Thymus (tissue), 14 donors: ENCODE measurements around the gene ELAPOR1. TPM values are rescaled to one million over a fixed set of nuclear protein-coding genes. Genes with fewer than 3 reads are reported as not detected.

Source experiments
- DNase-seq, 9 donors: peaks; one replicate each; pipeline ENCODE4 v3.0.0-alpha.2; 2013; ENCODE audit warnings: low spot score in 9 of 9, low read depth in 6 of 9, missing footprints in 1 of 9
- H3K27ac ChIP-seq, 2 donors: one replicate each; pipeline ENCODE4 v1.5.1; 2013; ENCODE audit warnings: control low read depth in 1 of 2, low read depth in 1 of 2, low read length in 1 of 2, mild to moderate bottlenecking in 1 of 2, moderate library complexity in 1 of 2
- H3K27me3 ChIP-seq, 2 donors: one replicate each; pipeline ENCODE4 v1.5.1; 2013; ENCODE audit warnings: low read length in 1 of 2; ENCODE audit not compliant: control insufficient read depth in 2 of 2, insufficient read depth in 1 of 2
- H3K36me3 ChIP-seq, 2 donors: one replicate each; pipeline ENCODE4 v1.5.1; 2013; ENCODE audit warnings: low read length in 1 of 2, mild to moderate bottlenecking in 1 of 2, moderate library complexity in 1 of 2; ENCODE audit not compliant: control insufficient read depth in 2 of 2, insufficient read depth in 2 of 2
- H3K4me1 ChIP-seq, 2 donors: one replicate each; pipeline ENCODE4 v1.5.1; 2013; ENCODE audit warnings: low read length in 2 of 2; ENCODE audit not compliant: control insufficient read depth in 2 of 2, insufficient read depth in 2 of 2
- H3K4me3 ChIP-seq, 2 donors: one replicate each; pipeline ENCODE4 v1.5.1; 2013; ENCODE audit warnings: low read length in 2 of 2, control low read depth in 1 of 2, mild to moderate bottlenecking in 1 of 2
- H3K9me3 ChIP-seq, 2 donors: one replicate each; pipeline ENCODE4 v1.5.1; 2013; ENCODE audit warnings: low read length in 1 of 2, mild to moderate bottlenecking in 1 of 2; ENCODE audit not compliant: control insufficient read depth in 2 of 2, insufficient read depth in 1 of 2
- whole genome bisulfite sequencing: extraction: QIAGEN DNeasy Blood & Tissue Kit; methylation state at CpG from one replicate; pipeline ENCODE4 v1.1.7; 2013; 5-methylcytosine and 5-hydroxymethylcytosine counted together
- long read RNA-seq, 10 donors: transcript quantifications; one replicate each; lab custom pipeline, GENCODE V29; 2026
- polyA plus RNA-seq: library from polyadenylated mRNA; stranded (reverse); fragments of 200-250 nt; gene quantifications from one replicate; pipeline ENCODE4 v1.2.3, GENCODE V29; 2013
- total RNA-seq: library from RNA; stranded (reverse); fragments of 120-200 nt; gene quantifications from one replicate; pipeline ENCODE4 v1.2.4, GENCODE V29; 2013
- donor health status: healthy.

Gene ELAPOR1, protein sequence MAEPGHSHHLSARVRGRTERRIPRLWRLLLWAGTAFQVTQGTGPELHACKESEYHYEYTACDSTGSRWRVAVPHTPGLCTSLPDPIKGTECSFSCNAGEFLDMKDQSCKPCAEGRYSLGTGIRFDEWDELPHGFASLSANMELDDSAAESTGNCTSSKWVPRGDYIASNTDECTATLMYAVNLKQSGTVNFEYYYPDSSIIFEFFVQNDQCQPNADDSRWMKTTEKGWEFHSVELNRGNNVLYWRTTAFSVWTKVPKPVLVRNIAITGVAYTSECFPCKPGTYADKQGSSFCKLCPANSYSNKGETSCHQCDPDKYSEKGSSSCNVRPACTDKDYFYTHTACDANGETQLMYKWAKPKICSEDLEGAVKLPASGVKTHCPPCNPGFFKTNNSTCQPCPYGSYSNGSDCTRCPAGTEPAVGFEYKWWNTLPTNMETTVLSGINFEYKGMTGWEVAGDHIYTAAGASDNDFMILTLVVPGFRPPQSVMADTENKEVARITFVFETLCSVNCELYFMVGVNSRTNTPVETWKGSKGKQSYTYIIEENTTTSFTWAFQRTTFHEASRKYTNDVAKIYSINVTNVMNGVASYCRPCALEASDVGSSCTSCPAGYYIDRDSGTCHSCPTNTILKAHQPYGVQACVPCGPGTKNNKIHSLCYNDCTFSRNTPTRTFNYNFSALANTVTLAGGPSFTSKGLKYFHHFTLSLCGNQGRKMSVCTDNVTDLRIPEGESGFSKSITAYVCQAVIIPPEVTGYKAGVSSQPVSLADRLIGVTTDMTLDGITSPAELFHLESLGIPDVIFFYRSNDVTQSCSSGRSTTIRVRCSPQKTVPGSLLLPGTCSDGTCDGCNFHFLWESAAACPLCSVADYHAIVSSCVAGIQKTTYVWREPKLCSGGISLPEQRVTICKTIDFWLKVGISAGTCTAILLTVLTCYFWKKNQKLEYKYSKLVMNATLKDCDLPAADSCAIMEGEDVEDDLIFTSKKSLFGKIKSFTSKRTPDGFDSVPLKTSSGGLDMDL
- total RNA-seq (1.3 TPM), polyA plus RNA-seq (1.2 TPM)
- long read RNA-seq, donor 1, result 0 reads
- long read RNA-seq, donor 2, result 0 reads
- long read RNA-seq, donor 3, result 0 reads
- long read RNA-seq, donor 4, result 0 reads
- long read RNA-seq, donor 5, result 0 reads
- long read RNA-seq, donor 6, result 0 reads
- long read RNA-seq, donor 7, result 0 reads
- long read RNA-seq, donor 8, result 0 reads
- long read RNA-seq, donor 9, result 0 reads
- long read RNA-seq, donor 10, result 0 reads

DNA sequence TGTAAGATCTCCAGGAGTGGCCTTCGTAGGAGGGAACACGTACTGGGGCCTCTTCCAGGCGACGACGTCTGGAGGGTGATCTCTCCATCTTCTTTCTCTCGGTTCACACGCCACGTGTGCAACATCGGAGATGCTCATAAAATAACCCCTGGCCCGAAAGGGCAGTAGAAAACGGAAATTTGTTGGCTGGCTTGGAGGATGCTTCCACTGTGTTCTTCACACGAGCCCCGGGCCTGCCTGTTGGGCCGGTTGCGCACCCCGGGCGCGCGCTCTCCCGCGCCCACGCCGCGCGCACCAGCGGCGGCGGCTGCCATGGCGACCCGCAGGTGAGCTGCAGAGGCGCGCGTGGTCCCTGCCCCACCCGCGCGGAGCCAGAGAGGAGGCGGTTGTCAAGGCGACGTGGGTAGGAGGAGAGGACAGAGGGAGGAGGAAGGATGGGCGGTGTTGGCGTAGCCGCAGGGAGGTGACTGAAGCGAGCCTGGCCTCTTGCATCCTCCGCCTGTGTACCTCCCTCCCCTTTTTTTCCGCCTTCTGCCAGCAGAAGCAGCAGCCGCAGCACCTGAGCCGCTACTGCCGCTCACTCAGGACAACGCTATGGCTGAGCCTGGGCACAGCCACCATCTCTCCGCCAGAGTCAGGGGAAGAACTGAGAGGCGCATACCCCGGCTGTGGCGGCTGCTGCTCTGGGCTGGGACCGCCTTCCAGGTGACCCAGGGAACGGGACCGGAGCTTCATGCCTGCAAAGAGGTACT lies at the start of gene ELAPOR1:
Gene ELAPOR1 (plus strand): TSS at position 526 of the 752 bp plus-strand sequence. CDS start 69 bp downstream, at position 595.
- Histone ChIP-seq H3K27ac (no peak within 1 kb of the TSS), H3K36me3 (no peaks in the 10 kb centered on the region), H3K4me1 (peaks cover 23% of the 10 kb centered on the region in 2 donors), H3K27me3 (peaks cover 29 to 62% of the 10 kb centered on the region in 2 donors), H3K9me3 (no peaks in the 10 kb centered on the region), H3K4me3 (peak within 1 kb of the TSS in 1 of 2 donors; percentile 41)
- WGBS, result 2% methylated on average over 56 of the region's 56 CpGs
- peak in 7 of 9 donors; percentile 33 to 82 (median 64) for DNase-seq

DNA sequence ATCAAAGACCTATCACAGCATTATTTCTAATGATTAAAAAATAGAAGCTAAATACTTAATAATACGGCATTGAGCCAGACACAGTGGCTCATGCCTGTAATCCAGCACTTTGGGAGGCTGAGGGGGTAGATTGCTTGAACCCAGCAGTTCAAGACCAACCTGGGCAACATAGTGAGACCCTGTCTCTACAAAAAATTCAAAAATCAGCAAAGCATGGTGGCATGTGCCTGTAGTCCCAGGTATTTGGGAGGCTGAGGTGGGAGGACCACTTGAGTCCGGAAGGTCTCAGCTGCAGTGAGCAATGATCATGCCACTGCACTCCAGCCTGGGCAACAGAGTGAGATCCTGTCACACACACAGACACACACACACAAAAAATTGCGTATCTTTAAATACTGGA lies 48.8 kb upstream of the ELAPOR1 start:
- H3K4me3 ChIP-seq, result no peak overlapping the region
- no peak for DNase-seq
- 97% methylated on average over 3 of the region's 3 CpGs for WGBS
- no peaks in the 10 kb centered on the region for H3K27me3 ChIP-seq
- no peaks in the 10 kb centered on the region for H3K4me1 ChIP-seq
- peaks cover 13 to 15% of the 10 kb centered on the region in 2 donors for H3K36me3 ChIP-seq
- H3K9me3 ChIP-seq, result peaks cover 0 to 1% of the 10 kb centered on the region in 2 donors
- no peak overlapping the region for H3K27ac ChIP-seq

DNA sequence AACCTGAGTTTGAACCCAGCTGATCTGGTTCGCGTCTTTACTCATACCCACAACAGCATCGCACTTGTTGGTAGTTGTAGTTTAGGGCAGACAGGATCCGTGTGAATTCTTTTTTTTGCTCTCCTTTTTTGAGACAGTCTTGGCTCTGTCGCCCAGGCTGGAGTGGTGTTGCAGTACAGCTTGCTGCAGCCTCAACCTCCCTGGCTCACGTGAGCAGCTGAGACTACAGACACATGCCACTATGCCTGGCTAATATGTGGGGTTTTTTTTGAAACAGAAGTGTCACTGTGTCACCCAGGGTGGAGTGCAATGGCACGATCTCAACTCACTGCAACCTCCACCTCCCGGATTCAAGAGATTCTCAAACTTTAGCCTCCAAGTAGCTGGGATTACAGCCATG lies 46.0 kb upstream of the ELAPOR1 start:
- peaks cover 0 to 1% of the 10 kb centered on the region in 2 donors for H3K9me3 ChIP-seq
- no peak for DNase-seq
- H3K27me3 ChIP-seq, result no peaks in the 10 kb centered on the region
- H3K4me3 ChIP-seq, result no peak overlapping the region
- no peak overlapping the region for H3K27ac ChIP-seq
- no peaks in the 10 kb centered on the region for H3K4me1 ChIP-seq
- peaks cover 11 to 15% of the 10 kb centered on the region in 2 donors for H3K36me3 ChIP-seq
- 92% methylated on average over 8 of the region's 8 CpGs for WGBS

DNA sequence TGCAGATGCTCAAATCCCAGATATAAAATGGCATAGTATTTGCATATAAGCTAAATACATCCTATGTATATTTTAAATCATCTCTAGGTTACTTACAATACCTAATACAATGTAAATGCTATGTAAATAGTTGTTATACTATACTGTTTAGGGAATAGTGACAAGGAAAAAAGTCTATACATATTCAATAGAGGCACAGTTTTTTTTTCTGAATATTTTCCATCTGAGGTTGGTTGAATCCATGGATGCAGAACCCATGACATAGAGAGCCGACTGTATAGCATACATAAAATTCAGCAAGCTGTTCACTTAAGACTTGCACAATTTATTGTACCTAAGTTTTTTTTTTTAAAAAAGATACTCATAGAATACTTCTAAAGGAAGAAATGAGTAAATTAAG lies 44.6 kb upstream of the ELAPOR1 start:
- DNase-seq, result no peak
- Histone ChIP-seq H3K27me3 (no peaks in the 10 kb centered on the region), H3K36me3 (peaks cover 11 to 24% of the 10 kb centered on the region in 2 donors), H3K4me1 (no peaks in the 10 kb centered on the region), H3K4me3 (no peak overlapping the region), H3K27ac (no peak overlapping the region), H3K9me3 (peaks cover 0 to 1% of the 10 kb centered on the region in 2 donors)
- 100% methylated on average over 1 of the region's 1 CpG for WGBS

DNA sequence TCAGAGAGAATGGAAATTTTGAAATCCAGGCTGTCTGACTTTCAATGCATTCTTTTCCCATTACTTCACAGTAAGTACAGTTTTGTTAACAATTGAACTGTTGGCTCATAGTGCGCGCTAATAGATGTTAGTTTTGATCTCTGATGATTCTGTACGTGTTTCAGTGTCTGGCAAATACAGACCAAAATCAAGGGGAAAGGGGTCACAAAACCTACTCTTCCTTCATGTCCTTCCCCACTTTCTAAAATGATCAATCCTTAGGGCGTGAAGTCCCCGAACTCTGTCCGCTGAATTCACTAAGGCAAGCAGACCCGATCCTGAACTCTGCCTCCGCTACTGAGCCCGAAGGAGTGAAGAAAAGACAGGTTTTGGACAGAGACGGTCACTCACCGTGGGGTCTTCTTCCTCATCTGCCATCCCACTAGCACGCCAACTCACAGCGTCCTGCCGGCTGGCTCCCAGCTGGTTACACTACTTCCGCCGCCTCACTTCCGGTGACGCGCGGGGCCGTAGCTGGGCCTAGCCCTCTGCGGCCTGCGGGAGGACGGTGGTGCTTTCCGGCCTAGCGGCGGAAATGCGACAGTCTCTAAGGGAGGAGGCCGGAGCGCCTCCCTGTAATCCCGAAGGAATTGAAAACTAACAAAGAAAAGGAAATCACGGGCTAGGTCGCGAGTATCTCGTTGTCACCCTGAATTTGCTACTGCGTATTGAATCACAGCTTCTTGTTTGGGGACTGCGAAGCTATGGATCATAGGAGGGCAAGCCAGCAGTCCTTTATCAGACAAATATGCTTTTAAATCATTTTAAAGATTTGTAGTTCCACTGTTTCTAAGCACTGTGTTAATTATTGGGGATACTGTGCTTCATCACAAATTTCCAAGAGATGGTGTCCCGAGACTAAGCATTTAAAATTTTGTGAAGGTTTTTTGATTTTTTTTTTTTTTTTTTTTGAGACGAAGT lies 38.1 kb upstream of the ELAPOR1 start, which contains the start of gene TAF13:
Gene TAF13 (minus strand): TSS at position 473 of the 960 bp plus-strand sequence. CDS start 56 bp downstream, at position 417.
- H3K4me3 ChIP-seq, result peak within 1 kb of the TSS; percentile 69 to 76
- H3K9me3 ChIP-seq, result no peaks in the 10 kb centered on the region
- H3K27ac ChIP-seq, result peak within 1 kb of the TSS; percentile 83 to 85
- DNase-seq, result peak; percentile 68 to 90 (median 75)
- H3K4me1 ChIP-seq, result peaks cover 2% of the 10 kb centered on the region in 2 donors
- WGBS, result 6% methylated on average over 39 of the region's 39 CpGs
- H3K27me3 ChIP-seq, result no peaks in the 10 kb centered on the region
- peaks cover 0 to 11% of the 10 kb centered on the region in 2 donors for H3K36me3 ChIP-seq

DNA sequence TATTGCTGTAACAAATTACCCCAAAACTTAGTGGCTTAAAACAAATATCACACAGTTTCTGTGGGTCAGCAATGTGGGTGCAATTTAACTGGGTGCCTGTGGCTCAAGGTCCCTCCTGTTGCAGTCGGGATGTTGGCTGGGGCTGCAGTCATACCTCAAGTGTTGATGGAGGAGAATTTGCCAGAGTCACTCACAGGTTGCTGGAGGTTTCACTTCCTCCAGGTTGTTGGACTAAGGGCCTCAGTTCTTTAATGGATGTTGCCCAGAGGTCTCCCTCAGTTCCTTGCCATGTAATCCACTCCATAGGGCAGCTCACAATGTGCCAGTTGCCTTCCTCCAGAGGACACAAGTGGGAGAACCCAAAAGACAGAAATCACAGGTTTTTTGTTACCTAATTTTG lies 35.6 kb upstream of the ELAPOR1 start:
- 96% methylated on average over 1 of the region's 1 CpG for WGBS
- H3K27me3 ChIP-seq, result no peaks in the 10 kb centered on the region
- H3K27ac ChIP-seq, result no peak overlapping the region
- peaks cover 2% of the 10 kb centered on the region in 2 donors for H3K4me1 ChIP-seq
- H3K36me3 ChIP-seq, result peaks cover 0 to 5% of the 10 kb centered on the region in 2 donors
- no peak for DNase-seq
- H3K4me3 ChIP-seq, result no peak overlapping the region
- no peaks in the 10 kb centered on the region for H3K9me3 ChIP-seq

DNA sequence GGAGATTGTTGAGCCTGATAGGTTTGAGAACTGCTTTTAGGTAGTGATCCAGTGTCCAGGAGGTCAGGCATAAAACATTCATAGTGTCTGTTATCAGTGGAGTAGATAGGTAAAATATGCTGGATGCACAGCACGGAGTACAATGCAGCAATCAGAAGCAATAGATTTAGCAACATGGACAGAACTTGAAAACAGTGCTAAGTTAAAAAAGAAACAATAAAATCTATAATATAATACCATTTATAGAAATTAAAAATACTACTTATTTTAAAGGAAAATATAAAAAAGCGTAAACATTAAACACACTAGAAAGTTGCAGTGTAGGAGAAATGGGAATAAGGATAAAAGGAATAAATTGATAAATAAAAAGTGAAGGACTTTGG lies 34.7 kb upstream of the ELAPOR1 start:
- no peaks in the 10 kb centered on the region for H3K9me3 ChIP-seq
- 98% methylated on average over 2 of the region's 2 CpGs for WGBS
- DNase-seq, result no peak
- H3K27ac ChIP-seq, result no peak overlapping the region
- H3K36me3 ChIP-seq, result no peaks in the 10 kb centered on the region
- no peak overlapping the region for H3K4me3 ChIP-seq
- H3K4me1 ChIP-seq, result peaks cover 2% of the 10 kb centered on the region in 2 donors
- no peaks in the 10 kb centered on the region for H3K27me3 ChIP-seq
